Measurements from ENCODE around the gene AOC2. TPM values are rescaled to one million over a fixed set of nuclear protein-coding genes. Genes with fewer than 3 reads are reported as not detected.

Gene AOC2
- total and polyA plus RNA-seq, 8 donors: 1.7 to 3.1 (median 2.6) TPM

DNA sequence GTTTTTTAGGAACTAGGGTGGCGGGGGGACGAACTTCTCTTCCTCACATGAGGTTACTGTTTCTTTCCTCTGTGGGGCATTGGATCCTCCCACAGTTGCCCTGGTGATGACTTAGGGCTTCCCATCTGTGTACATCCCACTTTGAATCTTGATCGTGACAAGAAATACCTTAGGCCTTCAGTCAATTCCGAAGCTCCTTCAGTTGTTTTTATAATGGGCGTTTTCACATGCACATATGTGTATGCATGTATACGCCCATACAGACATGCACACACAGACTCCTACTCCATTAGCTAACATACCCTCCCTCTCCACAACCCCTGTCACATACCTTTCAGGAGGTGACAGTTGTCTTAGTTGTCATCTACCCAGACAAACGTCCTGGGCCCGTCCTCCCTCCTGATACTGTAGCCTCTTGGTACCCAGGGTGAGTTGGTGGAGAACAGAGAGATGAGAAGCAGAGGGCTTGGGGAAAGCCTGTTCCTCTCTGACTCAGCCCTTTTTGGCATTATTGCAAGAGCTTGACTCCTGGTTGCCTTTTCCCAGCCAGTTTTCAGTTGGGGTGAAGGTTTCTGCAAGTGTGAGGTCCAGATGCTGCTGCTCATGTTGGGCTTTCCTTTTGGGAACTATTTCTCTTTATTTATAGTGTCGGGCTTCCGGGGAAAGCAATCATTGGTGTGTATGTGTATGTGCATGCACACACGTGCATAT lies 2.2 kb upstream of the AOC2 start:
- DNase-seq: no peak
- H3K36me3 ChIP-seq: peaks cover 8 to 88% of the 10 kb centered on the region in 2 donors
- H3K4me3 ChIP-seq: no peak overlapping the region
- H3K27me3 ChIP-seq: no peaks in the 10 kb centered on the region
- H3K27ac ChIP-seq: peak overlapping the region in 1 of 2 donors; percentile 68
- TF ChIP-seq, protein P1, sequence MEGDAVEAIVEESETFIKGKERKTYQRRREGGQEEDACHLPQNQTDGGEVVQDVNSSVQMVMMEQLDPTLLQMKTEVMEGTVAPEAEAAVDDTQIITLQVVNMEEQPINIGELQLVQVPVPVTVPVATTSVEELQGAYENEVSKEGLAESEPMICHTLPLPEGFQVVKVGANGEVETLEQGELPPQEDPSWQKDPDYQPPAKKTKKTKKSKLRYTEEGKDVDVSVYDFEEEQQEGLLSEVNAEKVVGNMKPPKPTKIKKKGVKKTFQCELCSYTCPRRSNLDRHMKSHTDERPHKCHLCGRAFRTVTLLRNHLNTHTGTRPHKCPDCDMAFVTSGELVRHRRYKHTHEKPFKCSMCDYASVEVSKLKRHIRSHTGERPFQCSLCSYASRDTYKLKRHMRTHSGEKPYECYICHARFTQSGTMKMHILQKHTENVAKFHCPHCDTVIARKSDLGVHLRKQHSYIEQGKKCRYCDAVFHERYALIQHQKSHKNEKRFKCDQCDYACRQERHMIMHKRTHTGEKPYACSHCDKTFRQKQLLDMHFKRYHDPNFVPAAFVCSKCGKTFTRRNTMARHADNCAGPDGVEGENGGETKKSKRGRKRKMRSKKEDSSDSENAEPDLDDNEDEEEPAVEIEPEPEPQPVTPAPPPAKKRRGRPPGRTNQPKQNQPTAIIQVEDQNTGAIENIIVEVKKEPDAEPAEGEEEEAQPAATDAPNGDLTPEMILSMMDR (IDR thresholded peaks at IDR 0.05): no peak
- intact Hi-C loops (cut with DNase I): loop anchor here in 1 of 2 donors (10.0 kb wide), 1 partner anchor 93 kb away; no protein-coding TSS in a partner anchor
- H3K4me1 ChIP-seq: peaks cover 0 to 49% of the 10 kb centered on the region in 2 donors
- ATAC-seq: no peak
- no peaks in the 10 kb centered on the region for H3K9me3 ChIP-seq

DNA sequence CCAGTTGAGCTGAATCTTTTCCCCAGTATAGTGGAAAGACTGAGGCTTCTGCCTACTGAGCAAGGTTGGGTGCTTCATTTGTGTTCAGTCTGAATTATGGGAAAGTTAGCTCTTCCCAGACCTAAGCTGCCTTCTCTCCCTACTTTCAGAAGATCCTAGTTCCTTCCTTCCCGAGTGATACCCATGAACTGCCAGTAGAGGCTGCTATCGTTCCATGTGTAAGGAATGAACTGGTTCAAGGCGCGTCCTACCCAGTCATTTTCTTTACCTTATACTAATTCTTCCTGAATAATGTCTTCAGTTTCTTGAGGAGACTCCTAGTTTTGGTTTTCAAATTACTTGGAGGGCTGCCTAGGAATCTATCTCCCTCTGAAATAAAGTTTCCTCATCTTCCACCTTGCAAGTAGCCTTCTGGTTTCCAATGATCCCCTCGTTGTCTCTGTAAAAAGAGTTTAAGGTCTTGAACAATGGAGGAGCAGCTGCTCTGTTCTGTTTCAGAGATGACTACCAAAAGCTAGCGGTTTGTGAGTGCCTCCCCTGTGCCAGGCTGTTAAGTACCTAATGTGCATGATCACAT lies 934 bp upstream of the AOC2 start:
- Histone ChIP-seq H3K27ac (peak overlapping the region; percentile 1 to 7), H3K36me3 (peaks cover 8 to 75% of the 10 kb centered on the region in 2 donors), H3K9me3 (no peaks in the 10 kb centered on the region), H3K27me3 (no peaks in the 10 kb centered on the region), H3K4me3 (no peak overlapping the region), H3K4me1 (peaks cover 0 to 61% of the 10 kb centered on the region in 2 donors)
- TF ChIP-seq, protein P1 (IDR thresholded peaks at IDR 0.05): peak; percentile 75 to 91
- intact Hi-C loops (cut with DNase I): loop anchor here in 1 of 2 donors (10.0 kb wide), 1 partner anchor 91 kb away; no protein-coding TSS in a partner anchor
- peak in 1 of 4 donors; percentile 73 for DNase-seq
- peak; percentile 85 for ATAC-seq

DNA sequence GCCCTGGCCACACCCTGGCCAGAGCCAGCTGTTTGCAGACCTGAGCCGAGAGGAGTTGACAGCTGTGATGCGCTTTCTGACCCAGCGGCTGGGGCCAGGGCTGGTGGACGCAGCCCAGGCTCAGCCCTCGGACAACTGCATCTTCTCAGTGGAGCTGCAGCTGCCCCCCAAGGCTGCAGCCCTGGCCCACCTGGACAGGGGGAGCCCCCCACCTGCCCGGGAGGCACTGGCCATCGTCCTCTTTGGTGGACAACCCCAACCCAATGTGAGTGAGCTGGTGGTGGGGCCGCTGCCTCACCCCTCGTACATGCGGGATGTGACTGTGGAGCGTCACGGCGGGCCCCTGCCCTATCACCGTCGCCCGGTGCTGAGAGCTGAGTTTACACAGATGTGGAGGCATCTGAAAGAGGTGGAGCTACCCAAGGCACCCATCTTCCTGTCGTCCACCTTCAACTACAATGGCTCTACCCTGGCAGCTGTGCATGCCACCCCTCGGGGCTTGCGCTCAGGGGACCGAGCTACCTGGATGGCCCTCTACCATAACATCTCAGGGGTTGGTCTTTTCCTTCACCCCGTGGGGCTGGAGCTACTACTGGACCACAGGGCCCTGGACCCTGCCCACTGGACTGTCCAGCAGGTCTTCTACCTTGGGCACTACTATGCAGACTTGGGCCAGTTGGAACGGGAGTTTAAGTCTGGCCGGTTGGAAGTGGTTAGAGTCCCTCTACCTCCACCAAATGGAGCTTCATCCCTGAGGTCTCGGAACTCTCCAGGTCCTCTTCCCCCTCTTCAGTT lies 578 bp downstream of the AOC2 start:
- TF ChIP-seq, protein P1 (IDR thresholded peaks at IDR 0.05): no peak
- intact Hi-C loops (cut with DNase I): loop anchor here (5.0 to 10.0 kb wide), 2 partner anchors 82 to 90 kb away; no protein-coding TSS in a partner anchor
- H3K36me3 ChIP-seq: peaks cover 7 to 60% of the 10 kb centered on the region in 2 donors

DNA sequence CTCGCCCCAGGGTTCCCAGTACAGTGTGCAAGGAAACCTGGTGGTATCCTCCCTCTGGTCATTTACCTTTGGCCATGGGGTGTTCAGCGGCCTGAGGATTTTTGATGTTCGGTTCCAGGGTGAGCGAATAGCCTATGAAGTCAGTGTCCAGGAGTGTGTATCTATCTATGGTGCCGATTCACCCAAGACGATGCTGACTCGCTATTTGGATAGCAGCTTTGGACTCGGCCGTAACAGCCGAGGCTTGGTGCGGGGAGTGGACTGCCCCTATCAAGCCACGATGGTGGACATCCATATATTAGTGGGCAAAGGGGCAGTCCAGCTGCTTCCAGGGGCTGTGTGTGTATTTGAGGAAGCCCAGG lies 1.2 kb downstream of the AOC2 start:
- ATAC-seq (no peak), DNase-seq (no peak)
- Histone ChIP-seq H3K4me1 (peaks cover 0 to 61% of the 10 kb centered on the region in 2 donors), H3K27me3 (no peaks in the 10 kb centered on the region), H3K9me3 (no peaks in the 10 kb centered on the region), H3K27ac (peak overlapping the region in 1 of 2 donors; percentile 59), H3K4me3 (no peak overlapping the region), H3K36me3 (peaks cover 1 to 54% of the 10 kb centered on the region in 2 donors)
- TF ChIP-seq, protein P1 (IDR thresholded peaks at IDR 0.05): no peak
- intact Hi-C loops (cut with DNase I): loop anchor here (5.0 to 10.0 kb wide), 2 partner anchors 82 to 89 kb away; no protein-coding TSS in a partner anchor

More for the DNA sequence above, 578 bp downstream of the AOC2 start:
- no peak overlapping the region for H3K27ac ChIP-seq
- H3K9me3 ChIP-seq: no peaks in the 10 kb centered on the region
- H3K4me3 ChIP-seq: no peak overlapping the region
- peaks cover 0 to 61% of the 10 kb centered on the region in 2 donors for H3K4me1 ChIP-seq
- H3K27me3 ChIP-seq: no peaks in the 10 kb centered on the region
- DNase-seq (no peak), ATAC-seq (no peak)
